Sigmoid colon (tissue), 7 donors: ENCODE data around the gene GRN. TPM values are rescaled to one million over a fixed set of nuclear protein-coding genes. Genes with fewer than 3 reads are reported as not detected.

ENCODE experiments used
- DNase-seq: peaks from one replicate; pipeline ENCODE4 v3.0.0-alpha.2; 2019
- H3K27ac ChIP-seq, 4 donors: fragments of 200-600 bp; sonication (generic); one replicate each; pipeline ENCODE4 v1.5.1; 2016 to 2019; ENCODE audit warnings: mild to moderate bottlenecking in 1 of 4
- H3K27me3 ChIP-seq, 3 donors: fragments of 200-600 bp; sonication (generic); one replicate each; pipeline ENCODE4 v1.5.1; 2019; ENCODE audit warnings: mild to moderate bottlenecking in 1 of 3
- H3K36me3 ChIP-seq, 4 donors: fragments of 200-600 bp; sonication (generic); one replicate each; pipeline ENCODE4 v1.5.1; 2016 to 2019
- H3K4me1 ChIP-seq, 4 donors: fragments of 200-600 bp; sonication (generic); one replicate each; pipeline ENCODE4 v1.5.1; 2017 to 2019
- H3K4me3 ChIP-seq, 4 donors: fragments of 200-600 bp; sonication (generic); one replicate each; pipeline ENCODE4 v1.5.1; 2017 to 2019; ENCODE audit warnings: mild to moderate bottlenecking in 2 of 4, moderate library complexity in 1 of 4
- H3K9me3 ChIP-seq, 4 donors: fragments of 200-600 bp in 3 of 4; sonication (generic) in 3 of 4; one replicate each; pipeline versions ENCODE4 v1.5.1 to v1.6.1; 2013 to 2019
- CTCF ChIP-seq, 4 experiments: fragments of 450-650 bp in 3 of 4; fragments of 200-600 bp in 1 of 4; IDR thresholded peaks; one replicate each; pipeline ENCODE4 v1.5.1; 2016 to 2019; ENCODE audit warnings: antibody characterized with exemption in 4 of 4, mild to moderate bottlenecking in 3 of 4, moderate library complexity in 2 of 4
- EP300 ChIP-seq, 4 donors: sonication (generic); formaldehyde crosslinking; IDR thresholded peaks; one replicate each; pipeline ENCODE4 v1.6.1; 2017; ENCODE audit warnings: antibody characterized with exemption in 4 of 4
- POLR2A ChIP-seq, 2 donors: fragments of 450-650 bp; IDR thresholded peaks; one replicate each; pipeline ENCODE4 v1.6.1; 2016; ENCODE audit warnings: antibody characterized with exemption in 2 of 2, mild to moderate bottlenecking in 2 of 2, moderate library complexity in 2 of 2
- POLR2AphosphoS5 ChIP-seq, 4 donors: sonication (generic); formaldehyde crosslinking; IDR thresholded peaks; one replicate each; pipeline ENCODE4 v1.6.1; 2017; ENCODE audit warnings: antibody characterized with exemption in 4 of 4
- WGBS, 2 donors: extraction: QIAGEN DNeasy Blood & Tissue Kit; methylation state at CpG; one replicate each; pipeline ENCODE4 v1.1.7; 2013; 5-methylcytosine and 5-hydroxymethylcytosine counted together
- intact Hi-C: fragments of 100-400 bp; cut with DNase I; formaldehyde crosslinking; loops from one replicate; pipeline ENCODE4 v1.15.1; 2023
- polyA plus RNA-seq, 3 donors: library from polyadenylated mRNA; stranded (reverse); fragments of 200-250 nt; gene quantifications; one replicate each; pipeline ENCODE4 v1.2.3, GENCODE V29; 2013
- total RNA-seq, 4 donors: library from RNA; depleted of rRNA; stranded (reverse); fragments of >200 nt; gene quantifications; one replicate each; pipeline ENCODE4 v1.1.0, GENCODE V29; 2016
- donor health status: healthy with polysubstance abuse.
- donor health status: Bipolar disorder and iron deficiency.
- donor health status: healthy.

The GRN gene
- total and polyA plus RNA-seq, 7 donors = 69.7 to 245 (median 176) TPM

DNA sequence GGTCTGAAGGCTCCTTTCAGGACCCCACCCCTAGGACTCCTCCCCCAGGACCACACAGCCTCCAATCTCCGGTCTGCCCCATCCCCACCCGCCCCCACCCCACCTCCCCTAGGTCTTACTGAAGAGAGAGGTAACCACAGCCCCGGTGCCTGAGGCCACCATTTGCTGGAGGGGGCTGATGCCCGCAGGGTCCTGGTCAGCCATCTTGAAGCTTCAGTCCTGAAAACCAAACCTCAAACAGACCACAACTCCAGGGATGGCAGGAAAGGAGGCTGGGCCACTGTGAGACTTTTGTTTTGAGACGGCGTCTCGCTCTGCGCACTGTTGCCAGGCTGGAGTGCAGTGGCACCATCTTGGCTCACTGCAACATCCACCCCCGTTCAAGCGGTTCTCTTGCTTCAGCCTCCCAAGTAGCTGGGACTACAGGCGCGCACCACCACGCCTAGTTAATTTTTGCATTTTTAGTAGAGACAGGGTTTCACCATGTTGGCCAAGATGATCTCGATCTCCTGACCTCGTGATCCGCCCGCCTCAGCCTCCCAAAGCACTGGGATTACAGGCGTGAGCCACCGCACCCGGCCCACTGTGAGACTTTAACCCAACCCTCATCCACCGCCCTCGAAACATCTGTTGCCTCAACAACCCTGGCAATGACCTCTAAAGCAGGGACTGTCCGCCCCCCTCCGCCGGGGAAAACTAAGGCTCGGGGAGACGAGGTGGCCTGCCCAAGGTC, 21.6 kb upstream of the GRN start:
- H3K4me1 ChIP-seq = peaks cover 0 to 35% (median 26%) of the 10 kb centered on the region in 4 donors
- H3K27me3 ChIP-seq = no peaks in the 10 kb centered on the region
- 49 to 66% methylated on average over 27 of the region's 27 CpGs for WGBS, 2 donors
- no peak for TF ChIP-seq EP300 (IDR thresholded peaks at IDR 0.05)
- no peak for TF ChIP-seq CTCF (IDR thresholded peaks at IDR 0.05)
- no peak for TF ChIP-seq POLR2AphosphoS5 (IDR thresholded peaks at IDR 0.05)
- TF ChIP-seq POLR2A (IDR thresholded peaks at IDR 0.05) = no peak
- peaks cover 22 to 37% (median 31%) of the 10 kb centered on the region in 4 donors for H3K36me3 ChIP-seq
- peak overlapping the region in 2 of 4 donors; percentile 94 to 99 for H3K27ac ChIP-seq
- H3K9me3 ChIP-seq = no peaks in the 10 kb centered on the region
- intact Hi-C loops = loop anchor here (1.0 kb wide), 2 partner anchors 15 to 102 kb away; partner anchors contain the start of gene RUNDC3A
- DNase-seq = no peak
- peak overlapping the region; percentile 67 to 97 (median 88) for H3K4me3 ChIP-seq

DNA sequence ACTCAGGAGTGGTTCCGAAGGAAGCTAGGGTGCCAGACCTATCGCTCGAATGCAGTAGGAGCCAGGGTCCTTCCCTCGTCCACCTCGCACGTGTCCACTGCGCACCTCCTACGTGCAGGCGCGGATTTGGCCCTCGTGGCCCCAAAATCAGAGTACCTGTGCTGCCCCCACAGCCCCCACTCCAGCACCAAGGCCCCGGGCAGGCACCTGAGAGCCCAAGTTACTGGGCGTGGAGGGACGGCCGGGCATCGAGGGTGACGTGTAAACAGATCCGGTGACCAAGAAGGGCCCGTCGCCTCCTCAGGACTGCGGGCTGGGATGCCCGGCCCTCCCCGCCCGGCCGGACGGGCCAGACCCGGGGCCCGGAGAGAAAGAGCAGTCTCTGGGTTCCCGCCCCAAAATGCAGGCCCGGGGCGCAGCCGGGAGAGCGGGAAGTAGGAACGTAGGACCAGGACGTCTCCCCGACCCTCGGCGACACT, 21.0 kb upstream of the GRN start:
- DNase-seq = no peak
- Histone ChIP-seq H3K27ac (peak overlapping the region; percentile 94 to 99 (median 97)), H3K27me3 (no peaks in the 10 kb centered on the region), H3K4me1 (peaks cover 0 to 35% (median 26%) of the 10 kb centered on the region in 4 donors), H3K9me3 (no peaks in the 10 kb centered on the region), H3K36me3 (peaks cover 22 to 36% (median 31%) of the 10 kb centered on the region in 4 donors), H3K4me3 (peak overlapping the region; percentile 67 to 97 (median 88))
- TF ChIP-seq EP300 (IDR thresholded peaks at IDR 0.05) (no peak), POLR2AphosphoS5 (IDR thresholded peaks at IDR 0.05) (no peak), CTCF (IDR thresholded peaks at IDR 0.05) (no peak), POLR2A (IDR thresholded peaks at IDR 0.05) (no peak)
- intact Hi-C loops = loop anchor here (1.0 kb wide), 2 partner anchors 16 to 103 kb away; partner anchors contain the start of gene RUNDC3A
- WGBS, 2 donors = 1 to 2% methylated on average over 38 of the region's 38 CpGs

DNA sequence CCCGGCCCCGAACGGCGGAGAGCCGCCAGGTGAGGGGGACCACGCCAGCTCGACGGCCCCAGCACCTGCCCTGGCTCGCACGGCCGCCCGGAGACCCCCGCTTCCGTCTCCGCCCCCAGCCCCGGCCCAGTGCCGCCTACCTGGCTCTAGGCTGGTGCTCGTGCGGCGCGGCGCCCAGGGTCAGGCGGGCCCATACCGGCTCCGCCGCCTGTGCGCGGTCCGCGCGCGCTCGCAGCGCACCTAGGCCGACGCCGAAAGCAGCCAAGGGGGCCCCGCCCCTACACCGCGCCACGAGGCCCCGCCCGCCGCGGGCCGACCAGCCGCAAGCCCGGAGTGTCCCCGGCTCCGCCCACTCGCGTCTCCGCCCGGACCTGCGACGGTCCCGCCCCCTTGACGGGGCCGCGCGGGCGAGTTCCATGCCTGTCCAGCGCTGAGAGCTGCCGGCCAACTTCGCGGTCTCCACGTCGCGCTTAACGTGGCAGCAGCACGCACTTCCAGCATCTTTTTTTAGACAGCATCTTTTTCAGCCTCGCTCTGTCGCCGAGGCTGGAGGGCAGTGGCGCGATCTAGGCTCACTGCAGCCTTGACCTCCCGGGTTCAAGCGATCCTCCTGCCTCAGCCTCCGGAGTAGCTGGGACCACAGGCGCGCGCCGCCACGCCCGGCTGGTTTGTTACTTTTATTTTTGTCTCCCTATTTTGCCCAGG, 20.4 kb upstream of the GRN start, which contains the start of gene SLC25A39:
TSS of gene SLC25A39 (minus strand) at position 253 of the 705 bp plus-strand sequence. CDS start 1,261 bp downstream, outside the sequence.
- WGBS, 2 donors = 0 to 1% methylated on average over 85 of the region's 85 CpGs
- H3K36me3 ChIP-seq = peaks cover 22 to 30% (median 26%) of the 10 kb centered on the region in 4 donors
- peak within 1 kb of the TSS; percentile 94 to 99 (median 97) for H3K27ac ChIP-seq
- TF ChIP-seq CTCF (IDR thresholded peaks at IDR 0.05) (no peak), POLR2AphosphoS5 (IDR thresholded peaks at IDR 0.05) (peak; percentile 88 to 97 (median 94)), POLR2A (IDR thresholded peaks at IDR 0.05) (peak; percentile 34 to 50), EP300 (IDR thresholded peaks at IDR 0.05) (no peak)
- peak within 1 kb of the TSS; percentile 67 to 97 (median 88) for H3K4me3 ChIP-seq
- H3K9me3 ChIP-seq = no peaks in the 10 kb centered on the region
- H3K4me1 ChIP-seq = peaks cover 0 to 35% (median 26%) of the 10 kb centered on the region in 4 donors
- peak; percentile 98 for DNase-seq
- no peaks in the 10 kb centered on the region for H3K27me3 ChIP-seq
- intact Hi-C loops = loop anchor here (1.0 kb wide), 2 partner anchors 16 to 103 kb away; partner anchors contain the start of gene RUNDC3A

GRCh38 chr17:44326861-44327444, 18.1 kb upstream of the GRN start:
- no peaks in the 10 kb centered on the region for H3K9me3 ChIP-seq

More at GRCh38 chr17:44326861-44327444, 18.1 kb upstream of the GRN start:
- WGBS, 2 donors = 20 to 26% methylated on average over 31 of the region's 31 CpGs
- Histone ChIP-seq H3K4me3 (peak overlapping the region; percentile 57 to 97 (median 75)), H3K27me3 (no peaks in the 10 kb centered on the region), H3K36me3 (peaks cover 3 to 7% (median 5%) of the 10 kb centered on the region in 4 donors), H3K27ac (peak overlapping the region; percentile 94 to 99 (median 97)), H3K4me1 (peaks cover 0 to 41% (median 28%) of the 10 kb centered on the region in 4 donors)
- DNase-seq = peak; percentile 99
- TF ChIP-seq EP300 (IDR thresholded peaks at IDR 0.05) (peak in 1 of 4 donors; percentile 72), CTCF (IDR thresholded peaks at IDR 0.05) (no peak), POLR2AphosphoS5 (IDR thresholded peaks at IDR 0.05) (peak in 3 of 4 donors; percentile 48 to 80 (median 54)), POLR2A (IDR thresholded peaks at IDR 0.05) (no peak)
- intact Hi-C loops = no loop called here
